Breast epithelium (tissue), 4 donors: ENCODE results near the gene XKR7. TPM values are rescaled to one million over a fixed set of nuclear protein-coding genes. Genes with fewer than 3 reads are reported as not detected.

Source experiments
- DNase-seq, 2 donors: peaks; one replicate each; pipeline ENCODE4 v3.0.0-alpha.2; 2019; ENCODE audit warnings: low spot score in 2 of 2
- H3K27ac ChIP-seq, 2 donors: fragments of 200-600 bp; sonication (generic) in 1 of 2; one replicate each; pipeline ENCODE4 v1.5.1; 2016 to 2019; ENCODE audit warnings: mild to moderate bottlenecking in 1 of 2
- H3K27me3 ChIP-seq, 2 donors: fragments of 200-600 bp; sonication (generic) in 1 of 2; one replicate each; pipeline versions ENCODE4 v1.5.1 to v1.6.0; 2017 to 2019; ENCODE audit warnings: control low read depth in 1 of 2, mild to moderate bottlenecking in 1 of 2
- H3K36me3 ChIP-seq: fragments of 200-600 bp; one replicate; pipeline ENCODE4 v1.5.1; 2019
- H3K4me1 ChIP-seq, 2 donors: fragments of 200-600 bp; sonication (generic); one replicate each; pipeline ENCODE4 v1.5.1; 2016 to 2019; ENCODE audit warnings: control low read depth in 1 of 2
- H3K4me3 ChIP-seq, 3 donors: fragments of 200-600 bp; sonication (generic); 1 replicate in 2 of 3; 2 replicates in 1 of 3; pipeline ENCODE4 v1.5.1; 2016 to 2019; ENCODE audit warnings: mild to moderate bottlenecking in 3 of 3, moderate library complexity in 2 of 3
- H3K9me3 ChIP-seq, 2 donors: fragments of 200-600 bp; sonication (generic) in 1 of 2; one replicate each; pipeline ENCODE4 v1.5.1; 2016 to 2019; ENCODE audit warnings: control low read depth in 1 of 2
- CTCF ChIP-seq, 3 donors: fragments of 450-650 bp; IDR thresholded peaks; one replicate each; pipeline ENCODE4 v1.5.1; 2016 to 2017; ENCODE audit warnings: antibody characterized with exemption in 3 of 3, mild to moderate bottlenecking in 3 of 3, moderate library complexity in 3 of 3
- POLR2A ChIP-seq: fragments of 450-650 bp; IDR thresholded peaks from one replicate; pipeline ENCODE4 v1.6.1; 2016; ENCODE audit warnings: antibody characterized with exemption, mild to moderate bottlenecking, moderate library complexity
- POLR2AphosphoS5 ChIP-seq, 3 donors: sonication (generic); formaldehyde crosslinking; IDR thresholded peaks; one replicate each; pipeline ENCODE4 v1.6.1; 2017; ENCODE audit warnings: antibody characterized with exemption in 3 of 3
- intact Hi-C: fragments of 100-400 bp; cut with DNase I; formaldehyde crosslinking; loops from one replicate; pipeline ENCODE4 v1.15.1; 2023; ENCODE audit warnings: low total_unique reads
- total RNA-seq, 3 donors: library from RNA; depleted of rRNA; stranded (reverse); fragments of >200 nt; gene quantifications; one replicate each; pipeline ENCODE4 v1.1.0, GENCODE V29; 2016

XKR7 gene
- total RNA-seq, 3 donors from 2014 or later: not detected

- intact Hi-C loops: loop anchor here (10.0 kb wide), 2 partner anchors 97 to 127 kb away; no protein-coding TSS in a partner anchor
- peaks cover 5 to 12% of the 10 kb centered on the region in 2 donors for H3K4me1 ChIP-seq
- TF ChIP-seq CTCF (IDR thresholded peaks at IDR 0.05): peak; percentile 37 to 91 (median 80)
- peak; percentile 72 to 85 (median 81) for TF ChIP-seq POLR2AphosphoS5 (IDR thresholded peaks at IDR 0.05)
- no peak for TF ChIP-seq POLR2A
- H3K9me3 ChIP-seq: no peaks in the 10 kb centered on the region
- peaks cover 10% of the 10 kb centered on the region for H3K36me3 ChIP-seq
- peak; percentile 89 to 96 for DNase-seq
- H3K27ac ChIP-seq: peak within 1 kb of the TSS; percentile 82 to 84
- H3K4me3 ChIP-seq: peak within 1 kb of the TSS; percentile 73 to 94 (median 86)
- peaks cover 0 to 9% of the 10 kb centered on the region in 2 donors for H3K27me3 ChIP-seq
Observed at GRCh38 chr20:31951530-31952453, 16.2 kb upstream of the XKR7 start, which contains the start of gene PDRG1. PDRG1 (minus strand) TSS chr20:31952046; CDS start chr20:31951961, 85 bp downstream.

GRCh38 chr20:31953556-31954148 is 14.3 kb upstream of the XKR7 start:
- DNase-seq: no peak
- Histone ChIP-seq H3K27me3 (peaks cover 0 to 10% of the 10 kb centered on the region in 2 donors), H3K27ac (no peak overlapping the region), H3K4me3 (no peak overlapping the region), H3K36me3 (peaks cover 1% of the 10 kb centered on the region), H3K4me1 (peaks cover 5 to 12% of the 10 kb centered on the region in 2 donors), H3K9me3 (no peaks in the 10 kb centered on the region)
- TF ChIP-seq POLR2AphosphoS5 (IDR thresholded peaks at IDR 0.05) (no peak), POLR2A (no peak), CTCF (IDR thresholded peaks at IDR 0.05) (no peak)
- intact Hi-C loops: loop anchor here (10.0 kb wide), 2 partner anchors 99 to 129 kb away; no protein-coding TSS in a partner anchor

GRCh38 chr20:31954500-31954899 is 13.5 kb upstream of the XKR7 start:
- intact Hi-C loops: loop anchor here (10.0 kb wide), 2 partner anchors 100 to 130 kb away; no protein-coding TSS in a partner anchor
- no peak for DNase-seq

GRCh38 chr20:31956556-31957526 is 11.1 kb upstream of the XKR7 start:
- Histone ChIP-seq H3K27ac (no peak overlapping the region), H3K27me3 (peaks cover 0 to 20% of the 10 kb centered on the region in 2 donors), H3K9me3 (no peaks in the 10 kb centered on the region), H3K4me1 (no peaks in the 10 kb centered on the region), H3K4me3 (no peak overlapping the region), H3K36me3 (no peaks in the 10 kb centered on the region)
- TF ChIP-seq CTCF (IDR thresholded peaks at IDR 0.05) (no peak), POLR2A (no peak), POLR2AphosphoS5 (IDR thresholded peaks at IDR 0.05) (no peak)
- DNase-seq: no peak
- intact Hi-C loops: loop anchor here (10.0 kb wide), 2 partner anchors 102 to 132 kb away; no protein-coding TSS in a partner anchor

More at GRCh38 chr20:31954500-31954899, 13.5 kb upstream of the XKR7 start:
- Histone ChIP-seq H3K27me3 (peaks cover 0 to 12% of the 10 kb centered on the region in 2 donors), H3K36me3 (no peaks in the 10 kb centered on the region), H3K27ac (no peak overlapping the region), H3K4me3 (no peak overlapping the region), H3K9me3 (no peaks in the 10 kb centered on the region), H3K4me1 (peaks cover 5 to 12% of the 10 kb centered on the region in 2 donors)
- TF ChIP-seq POLR2A: no peak
- TF ChIP-seq POLR2AphosphoS5 (IDR thresholded peaks at IDR 0.05): no peak
- TF ChIP-seq CTCF (IDR thresholded peaks at IDR 0.05): no peak
